Stimulated activated CD4-positive, alpha-beta T cell treated with anti-CD3 and anti-CD28 coated beads, TNF-alpha, amount 100 ng/mL, for 4 hours (primary cell): ENCODE results near the gene KCNIP1.
"Not testable (repeated sequence)": the region's sequence is repeated elsewhere in the genome, so short reads cannot be mapped to it uniquely, and the experiment has no call there.

Experiments
- DNase-seq, 3 experiments: peaks; one replicate each; pipeline ENCODE4 v3.0.0-alpha.2; 2020; ENCODE audit warnings: low read depth in 3 of 3

KCNIP1 gene

DNA sequence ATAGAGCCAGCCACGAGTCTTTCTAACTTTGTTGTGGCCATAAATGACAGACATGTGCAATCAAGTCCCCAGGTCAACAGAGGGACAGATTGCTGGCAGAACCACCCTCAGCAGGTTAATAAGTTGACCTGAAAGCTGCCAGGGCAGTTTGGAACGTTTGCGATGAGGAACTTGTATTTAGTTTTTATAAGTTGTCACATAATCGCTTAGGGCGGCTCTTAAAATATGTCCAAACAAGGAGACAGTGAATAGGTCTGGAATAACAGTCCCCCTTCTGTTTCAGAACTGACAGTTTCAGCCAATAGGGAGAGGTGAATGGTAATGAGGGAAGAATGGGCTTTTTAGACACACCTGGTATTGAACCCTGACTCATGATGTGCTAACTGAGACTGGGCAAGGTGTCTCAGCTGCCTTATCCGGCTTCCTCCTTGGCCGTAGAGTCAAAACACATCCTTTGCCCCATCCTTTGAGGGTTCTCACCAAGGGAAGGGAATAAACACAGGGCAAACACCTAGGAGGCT lies 246.2 kb downstream of the KCNIP1 start:
- DNase-seq: no peak

DNA sequence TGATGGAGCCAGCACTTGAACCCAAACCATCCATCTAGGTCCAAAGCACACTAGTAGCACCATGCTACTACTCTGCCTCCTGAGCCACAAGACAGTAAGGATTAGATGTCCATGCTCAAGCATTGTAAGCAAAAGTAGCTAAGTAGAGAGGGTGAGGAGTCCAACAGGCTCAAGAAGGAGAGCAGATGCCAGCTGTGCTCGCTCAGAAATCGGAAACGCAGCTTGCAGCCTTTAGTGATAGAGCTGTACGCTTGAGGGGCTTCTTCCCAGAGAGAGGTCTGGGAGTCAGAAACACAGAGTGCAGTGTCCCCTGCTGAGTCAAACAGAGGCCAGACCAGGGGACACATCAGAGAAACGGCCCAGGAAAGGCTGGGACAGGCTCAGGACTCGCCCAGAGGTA lies 247.0 kb downstream of the KCNIP1 start:
- no peak for DNase-seq

DNA sequence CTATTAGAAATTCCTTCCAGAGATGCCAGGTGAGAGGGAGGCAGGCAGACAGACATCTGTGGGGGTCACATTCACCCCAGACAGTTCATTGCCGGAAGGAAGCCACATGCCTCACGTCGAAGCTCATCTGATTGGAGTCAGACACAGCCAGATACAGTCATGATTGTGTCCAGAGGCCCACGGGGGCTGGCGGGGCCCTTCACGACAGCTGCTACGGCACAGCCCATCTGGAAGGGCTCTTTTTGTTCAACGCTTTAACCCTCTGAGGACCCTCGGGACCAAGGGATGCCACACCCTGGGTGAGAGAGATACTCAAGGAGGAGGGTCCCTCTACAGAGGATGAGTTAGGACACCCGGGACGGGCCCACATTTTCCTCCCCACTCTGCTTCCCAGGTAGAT lies 247.8 kb downstream of the KCNIP1 start:
- no peak for DNase-seq

DNA sequence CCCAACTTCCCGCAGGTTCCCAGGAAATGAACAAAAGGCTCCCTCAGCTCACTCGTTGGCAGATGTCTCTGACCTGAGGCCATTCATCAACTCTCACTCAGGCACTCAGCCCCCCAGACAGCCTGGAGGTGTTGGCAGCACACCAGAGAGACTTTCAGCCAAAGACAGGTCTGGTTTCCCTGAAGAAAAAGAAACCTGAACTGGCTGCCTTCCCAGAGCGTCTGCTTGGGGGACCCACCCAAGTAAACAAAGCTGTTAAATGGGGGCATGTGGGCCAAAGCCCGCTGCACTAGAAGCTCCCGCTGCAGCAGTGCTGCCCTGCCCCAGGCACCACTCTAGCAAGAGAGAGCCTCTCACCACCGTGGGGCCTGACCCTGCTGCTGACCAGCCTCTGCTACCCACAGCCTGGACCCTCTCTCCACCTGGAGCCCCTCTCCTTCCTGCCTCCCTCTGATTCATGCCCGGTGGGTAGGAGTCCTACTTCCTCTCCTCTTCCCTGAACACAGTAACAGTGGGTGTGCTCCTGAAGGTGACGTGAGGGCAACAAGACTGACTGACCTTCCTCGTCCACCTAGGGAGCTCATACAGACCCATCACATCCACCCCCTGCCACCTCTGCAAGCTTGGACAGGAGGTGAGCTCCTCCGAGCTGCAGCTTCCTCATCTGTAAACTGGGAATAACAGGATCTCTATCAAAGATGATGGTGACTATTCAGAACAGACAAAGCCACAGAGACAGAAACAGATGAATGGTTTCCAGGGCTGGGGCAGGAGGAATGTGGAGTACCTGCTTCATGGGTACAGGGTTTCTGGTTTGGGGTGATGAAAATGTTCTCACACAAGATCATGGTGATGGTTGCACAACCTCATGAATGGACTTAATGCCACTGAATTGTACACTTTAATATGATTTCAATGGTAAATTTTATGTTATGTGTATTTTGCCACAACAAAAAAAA lies 248.7 kb downstream of the KCNIP1 start:
- DNase-seq: no peak

DNA sequence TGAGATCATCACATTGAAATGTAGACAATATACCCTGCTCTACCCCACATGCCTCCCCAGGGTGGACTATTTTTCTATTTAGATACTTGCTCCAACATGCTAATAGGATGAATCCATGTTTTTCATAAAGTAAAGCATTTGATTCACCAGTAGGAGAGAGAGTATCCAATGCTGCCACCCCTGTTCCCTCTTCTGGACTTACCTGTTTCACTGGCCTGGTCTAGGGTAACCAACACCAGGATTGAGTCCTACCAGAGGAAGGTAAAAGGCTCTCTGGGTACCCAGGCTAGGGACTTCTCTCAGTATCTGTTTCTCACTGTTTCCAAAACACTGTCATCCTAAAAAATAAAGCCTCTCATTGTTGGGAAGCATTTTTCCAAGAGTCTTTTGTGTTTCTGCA lies 249.5 kb downstream of the KCNIP1 start:
- DNase-seq: no peak

DNA sequence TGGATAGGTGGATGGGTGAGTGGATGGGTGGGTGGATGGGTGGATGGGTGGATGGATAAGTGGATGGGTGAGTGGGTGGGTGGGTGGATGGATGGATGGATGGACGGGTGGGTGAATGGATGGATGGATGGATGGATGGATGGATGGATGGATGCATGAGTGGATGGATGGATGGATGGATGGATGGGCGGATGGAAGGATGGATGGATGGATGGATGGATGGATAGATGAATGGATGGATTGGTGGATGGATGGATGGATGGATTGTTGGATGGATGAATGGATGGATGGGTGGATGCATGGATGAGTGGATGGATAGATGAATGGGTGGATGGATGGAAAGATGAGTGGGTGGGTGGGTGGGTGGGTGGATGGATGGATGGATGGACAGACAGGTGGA lies 250.7 kb downstream of the KCNIP1 start:
- DNase-seq: not testable (repeated sequence)

DNA sequence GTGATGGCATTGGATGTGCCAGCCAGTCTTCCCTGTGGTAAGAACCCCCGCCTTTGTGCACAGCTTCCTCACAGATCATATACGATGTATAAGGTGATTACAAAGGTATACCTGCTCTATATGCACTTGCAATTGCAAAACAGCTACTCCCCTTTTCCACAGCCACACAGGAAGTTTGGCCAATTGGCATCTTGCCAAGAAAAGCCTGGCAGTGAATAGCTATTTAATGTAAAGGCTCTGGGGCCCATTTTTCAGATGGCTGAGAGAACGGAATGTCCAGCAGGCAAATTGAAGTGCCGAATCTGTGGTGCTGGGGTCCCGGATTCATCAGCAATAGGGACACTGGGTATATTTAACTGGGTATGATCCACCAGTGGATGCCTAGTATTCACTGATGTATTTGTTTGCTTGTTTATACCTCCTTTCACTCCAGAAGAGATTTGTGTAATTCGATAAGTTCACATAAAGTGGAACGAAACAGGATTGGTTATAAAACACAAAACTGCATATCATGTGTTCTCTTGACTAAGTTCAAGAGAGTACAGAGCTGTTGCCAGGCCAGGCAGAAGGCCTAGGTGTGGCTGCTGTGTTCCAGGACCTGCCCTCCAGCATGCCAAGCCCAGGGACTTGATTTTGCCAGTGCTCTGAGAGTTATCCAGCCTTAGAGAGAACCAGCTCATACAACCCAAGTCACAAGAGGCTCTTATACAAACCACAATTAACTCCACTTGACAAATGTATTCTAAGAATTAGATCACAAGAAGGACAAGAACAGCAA lies 252.0 kb downstream of the KCNIP1 start:
- no peak for DNase-seq

DNA sequence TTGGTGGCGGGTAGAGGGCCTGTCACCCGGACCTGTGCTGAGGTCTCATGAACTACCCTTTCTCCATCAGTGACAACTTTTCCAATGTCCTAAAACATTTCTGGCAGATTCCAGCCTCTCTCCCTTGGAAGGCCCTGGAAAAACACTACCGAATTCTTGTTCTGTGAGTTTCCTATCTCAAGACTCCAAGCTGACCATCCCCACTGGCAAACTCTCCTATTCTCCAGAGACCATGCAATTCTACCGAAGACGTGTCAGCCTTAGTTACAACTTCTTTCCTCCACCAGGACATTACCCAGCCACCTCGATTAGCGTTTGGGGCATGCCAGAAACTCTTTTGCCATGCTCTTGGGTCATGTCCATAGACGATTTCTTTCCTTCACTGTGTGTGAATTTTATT lies 252.9 kb downstream of the KCNIP1 start:
- DNase-seq: no peak

DNA sequence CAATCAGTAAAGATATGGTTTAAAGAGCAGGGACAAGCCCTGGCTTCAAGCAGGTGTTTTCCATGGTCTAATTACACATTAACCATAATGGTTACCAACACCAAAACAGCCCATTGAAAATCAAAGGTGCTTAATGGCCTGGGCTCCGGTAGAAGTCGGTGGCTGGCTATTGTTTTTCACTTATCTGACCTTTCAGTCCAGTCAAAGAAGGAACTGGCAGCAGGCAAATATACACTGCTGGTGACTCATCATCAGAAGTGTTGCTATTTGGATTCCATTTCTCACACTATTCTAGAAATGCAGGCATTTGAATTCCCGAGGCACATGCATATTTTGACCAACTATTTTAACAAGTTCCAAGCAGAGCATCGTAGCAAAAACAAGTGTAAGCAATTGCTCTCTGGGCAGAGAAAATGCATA lies 253.4 kb downstream of the KCNIP1 start:
- no peak for DNase-seq

DNA sequence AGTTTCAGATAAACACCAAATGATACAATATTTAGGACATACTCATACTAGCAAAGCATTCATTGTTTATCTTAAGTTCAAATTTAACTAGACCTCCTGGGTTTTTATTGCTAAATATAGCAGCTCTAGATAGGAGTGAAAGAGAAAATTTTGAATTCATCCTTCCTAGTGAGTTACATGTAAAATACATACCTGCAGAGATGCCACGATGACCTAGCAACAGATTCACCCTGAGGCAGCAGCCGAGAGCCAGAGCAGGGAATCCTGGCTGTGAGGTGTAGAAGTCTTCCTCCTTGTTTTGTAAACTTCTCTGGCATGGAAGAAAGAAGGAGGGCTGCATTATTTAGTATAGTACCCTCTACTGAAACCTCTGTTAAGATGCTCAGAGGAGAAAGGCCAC lies 253.8 kb downstream of the KCNIP1 start:
- no peak for DNase-seq

DNA sequence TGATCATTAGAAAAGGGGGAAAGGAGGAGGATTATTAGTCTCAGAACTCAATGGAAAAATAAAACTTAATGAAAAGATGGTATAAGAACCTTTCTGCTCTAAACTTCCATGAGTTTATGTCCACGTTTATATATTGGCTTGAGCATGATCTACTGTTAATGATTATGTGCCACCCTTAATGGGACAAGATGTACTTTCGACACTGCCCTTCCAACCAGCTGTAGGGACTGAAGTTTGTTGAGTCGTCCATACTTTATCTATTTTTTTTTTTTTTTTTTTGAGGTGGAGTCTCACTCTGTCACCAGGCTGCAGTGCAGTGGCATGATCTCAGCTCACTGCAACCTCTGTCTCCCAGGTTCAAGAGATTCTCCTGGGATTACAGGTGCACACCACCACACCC lies 254.7 kb downstream of the KCNIP1 start:
- no peak for DNase-seq

DNA sequence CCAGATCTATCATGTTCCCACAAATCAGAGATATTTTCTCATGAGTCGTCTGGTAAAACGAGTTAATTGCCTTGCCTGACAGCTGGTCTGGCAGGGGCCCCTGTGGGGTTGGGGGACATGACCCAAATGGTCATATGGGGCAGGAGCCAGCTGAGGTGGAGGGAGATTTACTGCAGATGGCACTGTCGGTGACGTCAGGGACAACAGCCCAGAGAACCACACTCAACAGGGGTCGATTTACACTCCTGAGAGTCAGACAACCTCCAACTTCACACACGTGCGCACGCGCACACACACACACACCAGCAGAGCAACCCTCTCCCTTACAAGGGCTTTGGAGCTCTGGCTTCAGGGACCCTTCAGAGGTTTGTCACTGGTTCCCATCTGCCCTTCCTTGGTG lies 256.3 kb downstream of the KCNIP1 start:
- DNase-seq: no peak

DNA sequence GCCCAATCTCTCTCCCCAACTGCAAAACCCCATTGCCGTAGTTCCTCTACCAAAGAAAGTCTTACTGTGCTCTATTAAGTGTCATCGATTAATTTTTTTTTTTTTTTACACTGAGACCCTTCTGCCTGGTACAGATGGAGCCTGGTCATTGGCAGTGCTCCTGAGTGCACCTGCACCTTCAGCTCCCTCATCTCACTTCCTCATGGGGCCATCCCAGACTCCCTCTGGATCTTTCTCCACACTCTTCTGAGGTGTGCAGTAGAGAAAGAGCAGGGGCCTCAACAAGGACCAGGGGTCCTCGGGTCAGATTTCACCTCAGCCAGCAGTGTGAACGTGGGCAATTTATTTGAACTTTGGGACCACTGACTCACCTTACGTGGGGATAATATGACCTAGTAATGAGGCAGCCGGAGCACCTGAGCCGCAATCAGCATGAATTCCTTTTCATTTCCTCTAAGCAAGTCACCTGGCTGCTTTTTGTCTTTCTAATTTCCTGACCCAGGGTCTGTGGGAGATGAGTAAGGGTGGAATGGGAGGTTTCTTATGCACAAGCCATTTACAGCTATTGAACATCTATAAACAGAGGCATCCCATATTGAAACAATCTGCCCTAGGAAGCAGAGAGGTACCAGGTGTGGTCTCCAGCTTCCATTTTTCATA lies 257.4 kb downstream of the KCNIP1 start:
- DNase-seq: no peak

DNA sequence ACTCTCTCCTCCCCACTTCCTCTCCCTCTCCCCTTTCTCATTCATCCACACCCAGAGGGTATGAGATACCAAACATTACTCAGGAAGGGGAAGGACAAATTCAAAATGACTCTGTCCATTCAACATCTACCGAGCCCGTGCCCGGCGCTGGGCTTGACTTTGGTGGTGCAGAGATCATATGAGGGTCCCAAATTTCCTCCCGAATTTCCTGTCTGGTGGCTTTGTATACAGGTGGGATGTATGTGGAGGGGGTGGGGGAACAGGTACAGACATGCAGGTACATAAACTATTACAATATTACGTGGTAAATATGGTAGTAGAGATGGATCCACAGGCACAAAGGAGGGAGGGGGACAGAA lies 257.9 kb downstream of the KCNIP1 start:
- DNase-seq: no peak

DNA sequence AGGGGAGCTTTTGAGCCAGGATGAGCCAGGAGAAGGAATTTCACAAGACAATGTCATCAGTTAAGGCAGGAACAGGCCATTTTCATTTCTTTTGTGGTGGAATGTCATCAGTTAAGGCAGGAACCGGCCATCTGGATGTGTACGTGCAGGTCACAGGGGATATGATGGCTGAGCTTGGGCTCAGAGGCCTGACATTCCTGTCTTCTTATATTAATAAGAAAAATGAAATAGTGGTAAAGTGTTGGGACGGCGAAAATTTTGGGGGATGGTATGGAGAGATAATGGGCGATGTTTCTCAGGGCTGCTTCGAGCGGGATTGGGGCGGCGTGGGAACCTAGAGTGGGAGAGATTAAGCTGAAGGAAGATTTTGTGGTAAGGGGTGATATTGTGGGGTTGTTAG lies 258.5 kb downstream of the KCNIP1 start:
- DNase-seq: not testable (repeated sequence)

DNA sequence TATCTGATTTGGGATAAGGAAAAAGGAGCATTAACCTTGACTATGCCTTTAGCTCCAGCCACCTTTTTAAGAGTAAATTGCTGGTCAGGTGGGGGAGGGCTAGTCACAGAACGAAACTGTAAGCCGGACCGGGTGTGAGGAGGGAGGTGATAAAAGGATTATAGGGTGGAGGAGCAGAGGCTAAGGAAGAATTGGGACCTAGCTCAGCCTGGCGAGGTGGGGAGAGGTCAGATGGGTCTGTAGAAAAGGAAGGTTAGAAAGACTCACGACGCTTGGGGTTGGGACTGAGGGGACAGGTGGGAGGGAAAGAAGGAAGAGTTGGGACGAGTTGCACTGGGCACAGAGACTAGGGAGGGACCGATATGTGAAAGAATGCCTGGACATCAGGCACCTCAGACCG lies 262.0 kb downstream of the KCNIP1 start:
- not testable (repeated sequence) for DNase-seq

DNA sequence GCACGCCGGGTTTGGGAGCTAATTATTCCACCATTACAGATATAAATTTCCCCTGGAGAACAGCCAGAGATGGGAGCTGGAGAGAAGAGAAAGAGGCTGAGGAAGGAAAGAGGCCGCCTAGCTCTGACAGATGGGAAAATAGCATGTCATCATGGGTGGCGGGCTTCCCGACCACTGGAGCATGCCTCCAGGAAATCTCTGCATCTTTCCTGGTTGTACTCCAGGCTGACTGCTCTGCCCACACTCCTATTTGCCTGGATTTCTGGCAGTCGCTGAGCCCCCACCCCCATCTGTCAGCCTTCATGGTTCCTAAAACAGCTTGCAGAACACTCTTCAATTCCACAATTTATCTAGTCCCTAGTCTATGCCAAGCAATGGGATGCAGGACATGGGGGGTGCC lies 265.4 kb downstream of the KCNIP1 start:
- DNase-seq: no peak

DNA sequence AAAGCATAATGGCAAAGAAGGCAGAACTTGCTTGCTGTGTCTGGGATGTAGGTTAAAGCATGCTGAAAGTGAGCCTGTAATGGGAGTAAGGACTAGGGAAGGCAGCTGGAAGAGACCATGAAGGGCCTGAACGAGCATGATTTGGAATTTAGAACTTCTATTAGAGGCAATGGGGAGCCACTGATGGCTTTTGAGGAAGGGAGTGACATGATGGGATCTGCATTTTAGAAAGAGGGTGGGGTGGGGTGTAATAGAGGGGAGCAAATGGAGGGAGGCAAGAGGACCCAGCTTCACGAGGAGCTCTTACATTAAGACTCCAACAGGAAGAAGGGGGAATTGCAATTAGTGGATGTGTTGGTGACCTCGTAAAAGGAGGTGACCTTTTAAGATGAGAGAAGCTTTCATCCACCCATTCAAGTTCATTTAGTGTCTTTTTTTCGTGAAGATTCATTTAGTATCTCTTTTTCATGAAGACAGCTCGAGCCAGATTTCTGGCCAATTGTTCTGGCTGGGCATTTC lies 266.1 kb downstream of the KCNIP1 start:
- DNase-seq: no peak

DNA sequence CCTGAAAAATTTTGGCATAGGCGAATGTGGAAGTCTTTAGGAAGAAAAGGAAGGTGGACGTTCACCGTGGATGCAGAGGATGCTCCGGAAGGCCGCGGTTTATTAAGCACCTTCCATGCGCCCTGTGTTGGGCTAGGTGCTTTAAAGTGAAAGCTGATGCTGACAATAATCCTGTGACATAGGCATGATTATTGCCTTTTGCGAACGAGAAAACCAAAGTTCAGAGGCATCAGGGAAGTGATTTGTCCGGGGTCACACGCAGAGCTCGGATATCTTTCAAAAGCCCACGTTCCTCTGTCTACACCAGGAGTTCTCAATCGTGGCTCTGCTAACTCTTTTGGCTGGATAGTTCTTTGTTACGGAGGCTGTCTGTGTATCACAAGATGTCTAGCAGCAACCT lies 267.7 kb downstream of the KCNIP1 start:
- DNase-seq: no peak

DNA sequence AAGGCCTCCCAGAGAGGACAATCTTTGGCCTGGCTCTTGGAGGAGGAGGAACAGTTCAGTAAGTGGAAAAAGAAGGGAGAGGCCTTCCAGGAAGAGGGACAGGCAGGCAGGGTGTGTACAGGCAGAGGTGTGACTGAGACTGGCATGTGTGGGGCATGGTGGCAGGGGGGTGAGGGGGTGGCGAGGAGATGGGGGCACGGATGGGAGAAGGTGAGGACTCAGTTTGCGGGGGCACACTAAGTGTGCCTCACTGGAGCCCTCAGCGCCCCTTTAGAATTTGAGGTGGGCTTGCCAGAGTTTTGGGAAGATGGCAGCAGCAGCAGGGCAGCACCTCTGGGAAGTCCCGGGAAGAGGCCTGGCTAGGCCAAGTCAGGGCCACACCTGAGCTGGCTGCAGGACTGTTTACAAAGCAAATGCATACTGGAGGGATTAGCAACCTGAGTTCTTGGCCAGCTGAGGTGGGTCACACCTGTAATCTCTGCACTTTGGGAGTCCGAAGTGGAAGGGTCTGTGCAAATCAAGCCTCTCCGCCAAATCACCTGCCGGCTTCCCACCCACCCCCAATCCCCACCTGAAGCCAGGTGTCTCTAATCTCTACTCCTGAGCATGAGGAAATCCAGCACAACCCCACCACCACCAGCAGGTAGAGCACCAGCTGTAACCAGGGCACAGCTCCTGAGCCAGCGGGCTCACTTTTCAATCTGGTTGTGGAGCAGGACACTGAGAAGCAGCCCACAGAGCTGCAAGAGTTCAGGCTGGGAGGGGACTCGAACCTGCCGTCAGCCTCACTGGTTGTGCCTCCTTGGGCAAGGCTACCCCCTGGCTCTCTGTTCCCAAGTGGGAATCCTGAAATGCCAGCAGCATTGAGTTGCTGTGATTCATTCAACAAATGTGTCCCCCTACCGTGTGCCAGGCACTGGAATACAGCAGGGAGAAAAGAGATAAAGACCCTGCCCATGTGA lies 269.5 kb downstream of the KCNIP1 start:
- no peak for DNase-seq

DNA sequence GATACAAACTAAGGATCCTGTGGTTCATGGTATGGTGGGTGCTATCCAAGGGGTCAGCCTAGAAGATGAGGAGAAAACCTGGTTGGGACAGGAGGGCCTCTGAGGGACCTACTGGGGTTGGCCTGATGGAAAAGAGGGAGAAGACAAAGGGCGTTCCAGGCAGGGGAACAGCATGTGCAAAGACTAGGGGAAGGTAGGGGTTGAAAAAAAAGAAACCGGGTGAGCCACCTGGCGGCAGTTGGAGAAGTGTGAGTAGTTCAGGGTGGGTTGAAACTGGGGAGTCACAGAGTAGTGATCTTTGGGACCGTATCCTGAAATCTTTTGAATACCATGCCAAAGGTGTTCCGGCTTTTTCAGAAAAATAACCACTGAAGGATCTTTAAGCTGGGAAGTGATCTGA lies 271.0 kb downstream of the KCNIP1 start:
- DNase-seq: no peak
